NCI-H524 treated with DMSO at 0.1 percent for 48 hours (cell line): Measurements from ENCODE around the gene FAM98A.

Experiments used
- DNase-seq: peaks from one replicate; lab custom pipeline; 2025; lab: John Stamatoyannopoulos, UW

Gene FAM98A

DNA sequence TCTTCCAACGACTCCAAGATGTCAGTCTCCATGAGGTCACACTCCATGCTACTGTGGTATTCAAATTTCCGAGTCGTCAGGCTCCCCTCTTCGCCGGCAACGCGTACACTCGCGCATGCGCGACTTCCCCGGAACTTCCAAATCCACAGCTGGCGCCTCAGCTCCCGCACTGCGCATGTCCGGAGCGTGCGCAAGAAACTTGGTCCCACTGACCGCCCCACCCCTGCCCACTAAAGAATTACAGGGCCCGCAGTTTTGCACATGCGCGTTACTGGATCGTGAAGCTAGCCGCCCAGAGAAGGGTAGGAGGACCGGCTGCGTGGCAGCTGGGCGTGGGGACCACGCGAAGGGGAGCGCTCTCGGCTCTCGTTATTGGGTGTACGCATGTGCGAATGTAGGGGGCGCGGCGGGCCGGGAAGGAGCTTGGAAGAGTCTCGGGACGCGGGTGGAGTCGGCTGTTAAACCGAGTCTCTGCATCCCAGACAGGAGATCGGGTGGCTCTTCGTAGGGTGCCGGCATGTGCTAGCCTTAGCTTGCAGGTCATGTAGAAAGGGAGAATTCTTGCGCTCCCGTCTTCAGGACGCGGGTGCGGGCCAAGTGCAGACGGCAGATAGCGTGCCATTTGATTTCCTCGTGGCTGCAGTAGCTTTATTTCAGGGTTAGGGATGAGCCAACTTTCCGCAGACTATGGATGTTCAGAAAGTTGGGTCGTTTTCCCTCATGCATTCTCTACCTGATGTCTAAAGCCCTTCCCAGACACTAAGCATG, at the start of gene FAM98A:
Gene FAM98A (minus strand): TSS at position 125 of the 768 bp plus-strand sequence. CDS start 78 bp downstream, at position 47.
- peak; percentile 96 for DNase-seq

DNA sequence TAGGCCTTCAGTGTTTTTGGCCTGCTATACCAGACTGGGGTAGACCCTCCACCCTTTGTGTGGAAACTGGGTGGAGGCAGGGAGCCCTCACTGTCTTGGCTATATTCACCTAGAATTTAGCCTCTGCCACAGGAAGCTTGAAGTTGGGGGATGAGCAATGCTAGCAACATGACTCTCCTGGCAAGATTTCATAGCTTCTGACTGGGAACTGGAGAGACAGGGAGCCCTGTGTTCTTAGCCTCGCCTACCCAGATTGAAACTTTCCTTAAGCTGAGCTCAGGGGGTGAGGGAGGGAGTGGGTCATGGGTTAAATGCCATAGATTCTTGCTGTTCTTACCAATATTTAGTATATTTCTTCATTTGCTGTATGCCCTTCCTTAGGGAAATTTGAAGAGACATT, 46.8 kb upstream of the FAM98A start:
- DNase-seq: no peak

DNA sequence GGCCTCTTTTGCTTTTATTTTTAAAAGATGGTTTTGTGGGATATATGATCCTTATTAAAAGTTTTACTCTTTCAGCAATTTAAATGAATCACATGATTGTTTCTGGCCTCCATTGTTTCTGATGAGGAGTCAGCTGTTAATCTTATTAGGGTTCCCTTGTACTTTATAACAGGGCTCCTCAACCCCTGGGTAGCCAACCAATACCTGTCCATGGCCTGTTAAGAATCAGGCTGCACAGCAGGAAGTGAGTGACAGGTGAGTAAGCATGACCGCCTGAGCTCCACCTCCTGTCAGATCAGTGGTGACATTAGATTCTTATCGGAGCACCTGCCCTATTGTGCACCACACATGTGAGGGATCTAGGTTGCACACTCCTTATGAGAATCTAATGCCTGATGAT, 45.1 kb upstream of the FAM98A start:
- no peak for DNase-seq

DNA sequence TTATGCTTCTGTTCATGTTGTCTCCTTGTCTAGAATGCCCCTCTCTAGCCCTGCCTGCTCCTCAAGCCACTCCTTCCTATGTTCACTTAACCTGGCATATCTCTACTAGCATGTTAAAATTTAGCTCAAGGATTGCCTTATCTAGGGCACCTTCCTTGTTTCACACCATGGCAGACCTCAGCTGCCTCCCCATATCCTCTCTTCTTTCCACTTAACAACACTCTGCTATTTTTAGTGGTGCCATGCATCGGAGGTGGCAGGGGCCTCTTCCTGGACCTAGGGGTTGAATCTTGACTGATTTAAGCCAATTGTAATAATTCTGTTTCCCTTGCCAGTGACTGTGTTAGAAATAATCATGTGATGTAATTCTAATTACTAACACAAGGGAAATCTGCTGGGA, 36.9 kb upstream of the FAM98A start:
- DNase-seq: no peak

DNA sequence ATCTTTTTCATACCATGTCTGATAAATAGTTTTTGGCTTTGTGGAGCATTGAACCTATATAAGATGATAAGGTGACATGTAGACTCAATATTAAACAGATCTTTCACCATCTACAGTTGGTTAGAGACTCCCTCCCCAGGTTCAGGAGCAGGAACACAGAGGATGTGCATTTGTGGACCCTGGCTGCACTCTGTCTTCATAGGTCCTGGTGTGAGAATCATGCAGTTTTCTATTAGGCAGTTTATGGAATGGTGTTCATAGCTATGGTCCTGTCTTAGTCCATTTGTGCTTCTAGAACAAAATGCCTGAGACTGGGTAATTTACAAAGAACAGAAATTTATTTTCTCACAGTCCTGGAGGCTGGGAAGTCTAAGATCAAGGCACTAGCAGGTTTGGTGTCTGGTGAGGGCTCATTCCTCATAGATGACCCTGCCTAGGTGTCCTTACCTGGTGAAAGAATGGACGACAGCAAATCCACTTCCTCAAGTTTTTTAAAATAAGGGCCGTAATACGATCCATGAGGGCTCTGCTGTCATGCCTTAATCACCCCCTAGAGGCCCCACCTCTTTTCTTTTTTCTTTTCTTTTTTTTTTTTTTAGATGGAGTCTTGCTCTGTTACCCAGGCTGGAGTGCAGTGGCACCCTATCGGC, 35.3 kb upstream of the FAM98A start:
- DNase-seq: no peak

DNA sequence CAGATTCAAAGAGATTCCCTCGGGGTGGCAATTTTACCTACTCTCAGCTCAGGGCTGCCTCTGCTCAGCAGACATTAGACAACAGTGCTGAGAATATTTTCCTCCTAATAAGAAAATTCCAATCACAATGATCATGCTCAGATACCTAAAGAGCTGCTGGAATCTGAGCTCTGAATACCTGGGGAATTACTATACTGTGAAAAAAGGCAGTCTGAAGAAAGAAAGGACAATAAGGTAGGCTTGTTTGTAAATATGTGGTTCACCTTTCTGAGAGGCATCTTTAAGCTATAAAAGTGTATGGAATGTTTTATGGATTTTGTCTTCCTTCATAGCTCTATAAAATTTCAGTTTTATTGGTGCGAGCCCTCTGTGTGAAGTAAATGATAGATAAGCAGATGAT, 34.2 kb upstream of the FAM98A start:
- DNase-seq: no peak

DNA sequence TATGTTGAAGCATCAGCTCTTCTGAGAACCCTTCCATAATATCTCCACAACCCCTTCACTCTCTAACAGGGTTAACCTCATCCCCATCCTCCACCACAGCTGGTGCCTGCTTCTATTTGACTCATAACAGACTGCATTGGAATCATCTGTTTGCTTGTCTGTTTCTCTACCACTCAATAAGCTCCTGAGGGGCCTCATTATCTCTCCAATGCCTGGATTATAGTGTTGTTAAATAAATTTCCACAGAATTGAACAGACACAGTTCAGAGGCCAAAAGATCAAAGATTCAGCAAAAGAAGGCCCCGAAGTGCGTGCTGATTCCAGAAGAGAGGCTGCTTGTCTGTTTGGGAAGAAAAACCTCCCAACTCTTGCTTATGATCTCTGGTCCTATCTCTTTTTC, 33.7 kb upstream of the FAM98A start:
- DNase-seq: no peak

DNA sequence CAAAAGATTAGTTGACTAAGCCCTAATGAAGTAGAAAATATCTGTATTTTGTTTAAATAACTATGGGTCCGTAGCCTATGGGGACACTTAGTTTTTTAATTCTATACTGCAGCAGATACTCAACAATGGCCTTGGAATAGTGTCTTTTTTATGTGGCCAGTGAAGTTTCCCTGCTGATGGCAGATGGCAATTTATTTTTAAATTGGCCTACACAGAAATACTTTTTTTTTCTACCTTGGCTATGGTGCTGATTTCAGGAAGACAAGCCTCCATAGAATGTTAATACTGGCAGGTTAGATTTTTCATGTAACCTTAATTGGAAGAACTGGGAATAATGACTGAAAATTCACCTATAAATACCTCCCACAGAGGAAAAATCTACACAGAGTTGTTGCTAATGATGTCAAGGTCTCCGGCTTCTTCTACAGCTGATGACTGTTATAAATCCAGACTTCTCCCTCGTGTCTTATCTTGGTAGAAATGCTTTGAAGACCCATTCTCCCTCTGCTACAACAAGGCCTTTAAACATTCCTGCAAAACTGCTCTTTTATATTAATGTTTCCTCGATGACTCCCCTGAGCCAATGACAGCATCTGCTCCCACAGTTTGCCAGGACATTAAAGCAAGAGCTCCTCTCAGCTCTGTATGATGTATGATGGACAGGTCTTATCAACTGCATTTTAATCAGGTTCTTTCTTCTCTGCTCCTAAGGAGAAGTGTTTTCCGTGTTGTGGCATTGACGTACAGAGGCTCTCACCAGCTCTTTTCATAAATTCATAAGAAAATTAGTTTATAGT, 29.1 kb upstream of the FAM98A start:
- no peak for DNase-seq

DNA sequence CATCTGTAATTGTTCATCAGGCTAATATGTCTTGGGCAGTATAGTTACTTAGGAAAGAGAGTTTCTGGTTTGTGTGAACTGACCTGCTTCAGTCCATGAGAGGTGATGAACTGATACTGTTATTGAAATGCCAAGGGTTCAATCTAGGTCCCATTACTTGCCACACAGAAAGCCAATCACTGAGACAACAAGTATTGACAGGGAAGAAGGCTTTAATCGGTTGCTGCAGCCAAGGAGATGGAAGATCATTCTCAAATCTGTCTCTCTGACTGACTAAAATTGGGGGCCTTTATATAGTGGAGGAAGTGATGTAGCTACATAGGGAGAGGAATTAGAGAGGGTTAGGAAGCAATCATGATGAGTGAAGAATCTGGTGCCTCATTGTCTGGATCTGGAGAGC, 19.9 kb upstream of the FAM98A start:
- no peak for DNase-seq

DNA sequence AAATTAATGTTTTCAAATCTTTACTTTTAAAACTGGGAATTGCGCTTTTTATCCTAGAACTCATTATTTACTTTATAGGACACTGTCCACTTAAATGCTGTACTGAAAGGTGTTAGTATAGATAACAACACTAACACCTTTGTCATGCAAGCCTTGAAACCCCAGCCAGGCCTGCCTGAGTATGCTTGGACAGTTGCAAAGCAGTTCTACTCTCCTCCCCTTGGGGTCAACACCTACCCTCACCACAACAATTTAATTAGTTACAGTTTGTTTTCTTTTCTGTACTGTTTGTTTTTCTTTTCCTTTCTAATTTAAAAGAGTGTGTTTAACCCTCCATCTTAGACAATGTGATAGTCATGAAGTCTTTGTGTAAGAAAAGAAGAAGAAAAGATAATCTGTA, 18.9 kb upstream of the FAM98A start:
- no peak for DNase-seq

DNA sequence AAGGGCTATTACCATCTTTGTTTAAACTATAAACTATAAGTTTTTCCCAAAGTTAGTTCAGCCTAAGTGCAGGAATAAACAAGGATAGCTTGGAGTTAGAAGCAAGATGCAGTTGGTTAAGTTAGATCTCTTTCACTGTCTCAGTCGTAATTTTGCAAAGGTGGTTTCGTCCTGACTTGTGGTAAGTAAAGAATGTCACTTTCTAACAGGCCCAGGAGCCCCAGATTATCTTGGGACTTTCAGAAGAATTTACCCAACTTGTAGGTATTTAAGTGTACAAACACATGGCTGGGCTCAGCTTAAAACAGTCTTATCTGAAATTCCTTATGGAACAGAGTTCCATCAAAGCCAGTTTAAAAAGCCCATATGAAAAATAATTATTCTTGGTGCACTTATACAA, 18.3 kb upstream of the FAM98A start:
- DNase-seq: no peak

DNA sequence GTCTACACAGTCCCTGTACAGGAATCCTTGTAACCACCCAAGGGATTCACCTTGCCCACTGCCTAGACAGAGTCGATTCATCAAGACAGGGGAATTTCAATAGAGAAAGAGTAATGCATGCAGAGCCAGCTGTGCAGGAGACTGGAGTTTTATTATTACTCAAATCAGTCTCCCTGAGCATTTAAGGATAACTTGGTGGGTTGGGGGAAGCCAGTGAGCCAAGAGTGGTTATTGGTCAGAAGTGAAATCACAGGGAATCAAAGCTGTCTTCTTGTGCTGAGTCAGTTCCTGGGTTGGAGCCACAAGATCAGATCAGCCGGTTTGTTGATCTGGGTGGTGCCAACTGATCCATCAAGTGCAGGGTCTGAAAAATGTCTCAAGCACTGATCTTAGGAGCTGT, 17.8 kb upstream of the FAM98A start:
- no peak for DNase-seq

DNA sequence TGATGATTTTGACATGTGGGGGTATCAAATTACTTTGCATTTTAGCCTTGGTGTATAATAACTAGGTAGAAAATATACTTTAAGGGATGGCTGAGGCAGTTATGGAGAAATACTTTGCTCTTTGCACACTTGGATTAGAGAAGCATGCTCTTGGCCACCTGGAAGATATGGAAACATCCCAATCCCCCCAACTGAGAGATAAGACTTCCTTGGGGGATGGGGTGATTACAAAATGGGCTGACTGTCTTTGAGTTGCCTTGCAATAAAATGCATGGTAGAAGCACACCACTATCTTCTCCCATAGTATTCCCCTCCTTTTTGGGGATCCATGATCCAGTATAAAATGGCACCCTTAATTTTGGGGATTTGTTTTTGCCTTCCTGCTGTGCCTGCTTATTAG, 15.1 kb upstream of the FAM98A start:
- DNase-seq: no peak

DNA sequence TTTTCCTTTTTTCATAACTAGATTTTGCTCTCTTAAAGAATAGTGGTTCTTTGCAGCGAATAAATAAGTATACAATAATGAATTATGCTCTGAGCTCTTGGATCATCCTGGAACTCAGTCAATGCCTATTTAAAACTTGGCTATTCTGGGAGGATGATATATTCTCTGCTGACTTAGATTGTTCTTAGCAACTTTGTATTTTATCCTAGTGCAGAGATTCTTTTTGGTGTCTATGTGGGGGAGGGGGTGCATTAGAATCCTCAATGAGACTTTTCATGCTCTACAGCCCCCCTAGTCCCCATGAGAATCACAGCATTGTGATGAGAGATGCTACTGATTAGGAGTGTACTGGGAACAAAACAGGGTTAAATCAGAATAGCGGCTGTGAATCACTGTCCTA, 8.8 kb upstream of the FAM98A start:
- DNase-seq: no peak

DNA sequence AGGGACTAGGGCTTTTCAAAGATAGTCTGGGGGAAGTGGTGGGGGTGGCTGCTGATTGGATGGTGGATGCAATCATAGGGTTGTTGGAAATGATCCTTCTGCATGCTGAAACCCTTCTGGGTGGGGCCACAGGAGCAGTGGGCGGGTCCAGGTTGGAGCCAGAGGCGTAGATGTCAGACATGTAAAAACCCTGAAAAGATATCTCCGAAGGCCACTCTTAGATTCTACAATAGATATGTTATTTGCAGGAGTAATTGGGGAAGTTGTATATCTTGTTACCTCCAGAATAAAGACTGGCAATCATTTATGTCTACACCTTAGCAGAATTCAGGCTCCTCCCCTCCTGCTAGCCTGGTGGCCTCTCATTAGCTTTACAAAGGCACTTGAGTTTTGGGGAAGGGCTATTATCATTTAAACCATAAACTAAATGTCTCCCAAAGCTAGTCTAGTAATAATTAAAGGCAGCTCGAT, 8.2 kb upstream of the FAM98A start:
- no peak for DNase-seq

DNA sequence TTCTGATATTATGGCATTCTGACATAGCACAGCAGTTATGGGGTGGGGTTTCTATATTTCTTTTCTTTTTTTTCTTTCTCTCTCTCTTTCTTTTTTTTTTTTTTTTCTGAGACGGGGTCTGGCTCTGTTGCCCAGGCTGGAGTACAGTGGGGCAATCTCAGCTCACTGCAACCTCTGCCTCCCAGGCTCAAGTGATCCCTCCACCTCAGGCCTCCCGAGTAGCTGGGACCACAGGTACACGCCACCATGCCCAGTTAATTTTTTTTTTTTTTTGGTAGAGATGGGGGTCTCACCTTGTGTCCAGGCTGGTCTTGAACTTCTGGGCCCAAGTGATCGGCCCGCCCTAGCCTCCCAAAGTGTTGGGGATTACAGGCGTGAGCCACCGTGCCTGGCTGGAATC, 7.5 kb upstream of the FAM98A start:
- no peak for DNase-seq

DNA sequence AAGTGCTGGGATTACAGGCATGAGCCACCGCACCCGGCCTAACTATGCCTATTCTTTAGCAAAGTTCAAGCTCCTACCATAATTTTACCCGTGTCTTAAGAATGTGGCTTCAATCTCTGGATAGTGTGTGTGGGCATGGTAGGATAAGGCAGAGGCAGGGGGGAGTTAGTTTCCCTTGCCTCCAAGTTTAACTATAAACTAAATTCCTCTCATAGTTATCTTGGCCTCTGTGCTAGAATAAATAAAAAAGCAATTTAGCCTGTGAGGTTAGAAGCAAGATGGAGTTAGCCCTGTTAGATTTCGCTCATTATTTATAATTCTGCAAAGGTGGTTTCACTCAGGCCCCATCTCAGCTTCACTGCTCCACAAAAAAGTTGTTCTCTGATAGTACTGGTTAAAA, 7.0 kb upstream of the FAM98A start:
- DNase-seq: no peak

DNA sequence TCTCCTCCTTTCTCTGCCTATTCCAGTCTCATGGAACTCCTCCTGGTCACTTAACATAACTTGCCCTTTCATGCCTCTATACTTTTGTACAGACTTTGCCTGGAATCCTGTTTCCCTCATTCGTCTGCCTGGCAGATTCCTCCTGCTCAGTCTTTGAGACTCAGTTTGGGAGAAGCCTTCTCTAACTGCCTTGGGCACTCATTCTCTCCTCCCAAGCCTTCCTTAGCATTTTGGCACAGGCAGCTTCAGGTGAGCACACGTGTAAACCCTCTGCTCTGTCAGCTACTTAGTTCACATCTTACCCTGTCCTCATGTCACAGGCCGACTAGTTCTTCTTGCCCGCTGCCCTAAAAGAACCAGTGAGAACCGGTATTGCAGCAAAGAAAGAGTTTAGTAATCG, 6.0 kb upstream of the FAM98A start:
- no peak for DNase-seq

DNA sequence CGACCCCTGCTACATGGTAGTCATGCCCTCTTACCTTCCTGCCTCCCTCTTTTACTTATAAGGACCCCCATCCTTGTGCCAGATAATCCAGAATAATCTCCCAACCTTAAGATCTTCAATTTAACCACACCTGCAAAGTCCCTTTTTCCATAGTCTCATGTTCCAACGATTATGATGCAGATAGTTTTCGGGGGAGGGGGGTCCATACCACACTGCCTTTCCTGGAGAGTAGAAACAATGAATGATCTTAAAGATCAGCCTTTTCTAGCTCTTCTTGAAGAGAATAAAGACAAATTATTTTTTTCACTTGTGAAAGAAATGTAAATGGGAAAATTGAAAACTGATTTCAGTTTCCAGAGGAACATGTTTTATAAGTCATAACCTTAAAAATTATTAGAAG, 4.3 kb upstream of the FAM98A start:
- no peak for DNase-seq

DNA sequence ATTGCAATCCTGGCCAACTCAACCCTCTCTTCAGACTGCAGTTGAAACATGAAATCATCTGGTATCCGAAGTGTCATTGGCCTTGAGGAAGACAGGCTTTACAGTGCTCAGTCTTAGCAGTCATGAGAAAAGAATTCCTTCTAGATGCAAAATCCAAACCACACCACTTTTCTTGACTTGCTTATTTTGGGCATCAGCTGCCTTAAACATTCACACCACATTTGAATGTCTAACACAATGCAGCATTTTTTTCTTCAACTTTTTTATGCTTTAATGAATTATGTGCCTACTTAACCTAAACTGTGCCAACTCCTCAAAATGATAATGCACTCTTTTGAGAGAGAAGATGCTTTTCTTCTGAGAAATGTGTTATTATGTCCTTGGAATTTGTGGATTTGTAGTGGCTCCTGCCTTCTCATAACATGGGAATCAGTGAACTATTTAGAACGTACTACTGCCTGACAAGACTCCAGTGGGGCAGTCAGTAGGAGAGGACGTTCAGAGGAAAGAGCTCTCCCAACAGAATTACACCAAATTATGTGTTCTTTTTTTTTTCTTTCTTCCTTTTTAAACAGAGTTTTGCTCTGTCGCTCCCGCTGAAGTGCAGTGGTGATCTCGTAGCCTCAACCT, 3.2 kb upstream of the FAM98A start:
- DNase-seq: no peak

DNA sequence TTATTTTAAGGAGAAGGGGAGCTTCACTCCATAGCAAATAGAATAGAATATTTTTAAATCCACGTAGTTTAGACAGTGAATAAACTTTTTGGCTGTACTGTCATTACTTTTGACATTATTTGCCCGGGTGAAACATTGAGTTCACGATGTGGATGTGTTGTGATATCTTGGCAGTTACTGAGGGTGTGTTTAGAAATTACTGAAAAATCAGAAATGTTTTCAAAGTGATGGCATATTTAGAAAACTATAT, 769 bp upstream of the FAM98A start:
- DNase-seq: no peak

DNA sequence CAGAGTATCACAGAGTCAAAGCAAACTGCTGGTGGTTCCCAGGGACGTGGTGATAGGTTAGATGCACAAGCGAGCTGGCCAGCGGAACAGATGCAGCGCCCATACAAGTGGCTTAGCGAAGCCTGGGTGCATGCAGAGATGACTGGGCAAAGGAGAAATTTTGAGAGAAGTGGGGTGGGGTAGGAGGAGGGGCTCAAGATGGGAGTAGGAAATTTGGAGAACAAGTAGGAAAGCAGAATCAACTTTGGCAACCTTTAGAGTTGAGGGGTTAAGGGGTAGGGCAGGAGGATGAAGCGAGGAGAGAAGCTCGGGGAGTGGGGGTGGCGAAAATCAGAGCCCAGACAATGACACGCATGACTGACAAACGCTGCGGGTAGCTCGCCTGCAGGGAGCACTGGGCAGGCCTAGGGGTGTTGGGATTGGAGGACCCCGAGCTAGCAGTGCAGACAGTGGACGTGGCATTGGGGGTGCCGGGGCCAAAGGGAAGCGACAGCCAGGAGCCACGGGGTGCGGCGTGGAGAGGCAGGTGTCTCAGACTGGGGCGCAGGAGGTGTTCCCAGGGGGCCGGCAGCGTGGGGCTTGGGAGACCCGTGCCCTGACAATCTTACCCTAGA, 431 bp downstream of the FAM98A start:
- DNase-seq: peak; percentile 44
